HepG2 (cell line): ENCODE data around the gene S100G. TPM values are rescaled to one million over a fixed set of nuclear protein-coding genes. Genes with fewer than 3 reads are reported as not detected.

Source experiments
- ATAC-seq: fragments of 200-7000 bp; cut with Tn5 transposase; 3 replicates; pipeline ENCODE4 v1.9.1; 2020; ENCODE audit warnings: mild to moderate bottlenecking, moderate library complexity
- BruUV-seq: library from RNA; stranded (reverse); fragments of 400-500 nt; replicated peaks from 2 replicates; lab custom pipeline; 2021; lab: Mats Ljungman, UMichigan
- CTCF ChIA-PET: fragments of 300-600 bp; formaldehyde crosslinking; extraction: SDS; loops from one replicate; lab custom pipeline; 2021; ENCODE audit warnings: low total read pairs, inconsistent platforms, low intra/inter-chr PET ratio; lab: Yijun Ruan, JAX
- POLR2A ChIA-PET: fragments of 350-600 bp; sonication (Branson Sonifier 250); formaldehyde crosslinking; loops from one replicate; lab custom pipeline; 2020; ENCODE audit warnings: antibody characterized with exemption, inconsistent platforms; lab: Yijun Ruan, JAX
- DNase-seq: peaks from one replicate; pipeline ENCODE4 v3.0.0-alpha.2; 2015; ENCODE audit warnings: low spot score
- FAIRE-seq: peaks from 3 replicates; lab custom pipeline; 2011; peaks lifted over from hg19 to GRCh38; lab: Jason Lieb, UNC
- H2AFZ ChIP-seq: one replicate; pipeline ENCODE4 v1.6.1; 2011; ENCODE audit warnings: low read length, inconsistent platforms
- H3K27ac ChIP-seq: fragments of 300-600 bp; 3 replicates; pipeline ENCODE4 v1.8.0; 2011; ENCODE audit warnings: mixed run types, mild to moderate bottlenecking, mixed read lengths, low read length, inconsistent platforms; ENCODE audit not compliant: insufficient read depth; ENCODE audit errors: extremely low read length
- H3K27me3 ChIP-seq, 2 experiments: fragments of 200-600 bp in 1 of 2; 2 replicates in 1 of 2; 3 replicates in 1 of 2; pipeline versions ENCODE4 v1.6.0 to v1.8.0; 2011; ENCODE audit warnings: low read length in 2 of 2, mild to moderate bottlenecking in 2 of 2, moderate library complexity in 2 of 2, inconsistent platforms in 1 of 2; ENCODE audit not compliant: insufficient read depth in 2 of 2, control insufficient read depth in 1 of 2
- H3K36me3 ChIP-seq, 2 experiments: fragments of 200-600 bp in 1 of 2; replicated peaks in 1 of 2; 2 replicates in 1 of 2; 3 replicates in 1 of 2; pipeline versions ENCODE4 v1.5.1 to v1.8.0; 2011; ENCODE audit warnings: low read length in 2 of 2, inconsistent platforms in 1 of 2; ENCODE audit not compliant: insufficient read depth in 2 of 2, control insufficient read depth in 1 of 2
- H3K4me1 ChIP-seq: 2 replicates; pipeline ENCODE4 v1.5.1; 2012; ENCODE audit warnings: low read length, inconsistent platforms; ENCODE audit not compliant: insufficient read depth
- H3K4me2 ChIP-seq: 2 replicates; pipeline ENCODE4 v1.6.0; 2011; ENCODE audit warnings: low read depth, low read length, inconsistent platforms
- H3K4me3 ChIP-seq, 3 experiments: fragments of 200-600 bp in 1 of 3; sonication (generic), shearing (Covaris generic) in 1 of 3; replicated peaks in 1 of 3; 2 replicates each; pipeline ENCODE4 v1.5.1; 2011 to 2016; ENCODE audit warnings: low read length in 3 of 3, inconsistent platforms in 2 of 3, low read depth in 2 of 3, mild to moderate bottlenecking in 2 of 3, control low read depth in 1 of 3, mixed read lengths in 1 of 3; ENCODE audit not compliant: insufficient read depth in 1 of 3
- H3K79me2 ChIP-seq: one replicate; pipeline ENCODE4 v1.6.1; 2011; ENCODE audit warnings: low read length, inconsistent platforms; ENCODE audit not compliant: insufficient read depth
- H3K9ac ChIP-seq: 2 replicates; pipeline ENCODE4 v1.6.0; 2011; ENCODE audit warnings: mild to moderate bottlenecking, low read depth, low read length, inconsistent platforms; ENCODE audit not compliant: insufficient read depth
- H3K9me3 ChIP-seq: 2 replicates; pipeline ENCODE4 v1.5.1; 2012; ENCODE audit warnings: mild to moderate bottlenecking, low read length
- H4K20me1 ChIP-seq: 2 replicates; pipeline ENCODE4 v1.6.0; 2011; ENCODE audit warnings: inconsistent platforms, mild to moderate bottlenecking, low read length, moderate library complexity; ENCODE audit not compliant: insufficient read depth
- CEBPB ChIP-seq: IDR thresholded peaks from 2 replicates; pipeline ENCODE4 v1.6.1; 2011; ENCODE audit warnings: low read depth, low read length, improper control_type of control experiment, borderline replicate concordance
- CHD2 ChIP-seq: IDR thresholded peaks from 2 replicates; pipeline ENCODE4 v1.6.1; 2011; ENCODE audit warnings: low read depth, low read length, improper control_type of control experiment
- NONO ChIP-seq, 2 experiments: fragments of 450-650 bp in 1 of 2; sonication (generic) in 1 of 2; formaldehyde crosslinking in 1 of 2; IDR thresholded peaks in 1 of 2; conservative IDR thresholded peaks in 1 of 2; 2 replicates each; pipeline versions ENCODE4 v1.6.1 to v1.8.0; 2017 to 2022; ENCODE audit warnings: mild to moderate bottlenecking in 1 of 2, missing genetic modification reagents in 1 of 2, moderate library complexity in 1 of 2
- RFX5 ChIP-seq: IDR thresholded peaks from 2 replicates; pipeline ENCODE4 v1.6.1; 2011; ENCODE audit warnings: low read depth, low read length, improper control_type of control experiment
- SIX1 ChIP-seq: sonication (generic); formaldehyde crosslinking; IDR thresholded peaks from 2 replicates; pipeline ENCODE4 v1.4.0; 2020; ENCODE audit warnings: missing genetic modification reagents, borderline replicate concordance
- TRIM24 ChIP-seq: sonication (generic); formaldehyde crosslinking; IDR thresholded peaks from 2 replicates; pipeline ENCODE4 v1.8.0; 2022; ENCODE audit warnings: mild to moderate bottlenecking, missing genetic modification reagents
- ZNF260 ChIP-seq: sonication (generic); formaldehyde crosslinking; IDR thresholded peaks from 2 replicates; pipeline ENCODE4 v1.4.0; 2020; ENCODE audit warnings: missing genetic modification reagents, low read depth, mild to moderate bottlenecking, borderline replicate concordance
- ZNF510 ChIP-seq: sonication (generic); formaldehyde crosslinking; IDR thresholded peaks from 2 replicates; pipeline ENCODE4 v1.4.0; 2020; ENCODE audit warnings: low read depth, mild to moderate bottlenecking, missing genetic modification reagents
- ZSCAN9 ChIP-seq: IDR thresholded peaks from 2 replicates; pipeline ENCODE4 v1.6.1; 2016; ENCODE audit warnings: borderline replicate concordance
- WGBS: methylation state at CpG from one replicate; pipeline ENCODE4 v1.1.6; 2017; ENCODE audit warnings: low lambda C conversion rate; 5-methylcytosine and 5-hydroxymethylcytosine counted together
- in situ Hi-C: cut with HindIII; loops from 2 replicates; pipeline ENCODE4 v1.10.0; 2017; ENCODE audit warnings: low pct_unique_long_range_greater_than_20kb; ENCODE audit not compliant: extremely low pct_ligation_motif_present
- intact Hi-C: fragments of 100-400 bp; cut with micrococcal nuclease; formaldehyde crosslinking; loops from one replicate; pipeline ENCODE4 v1.10.0; 2022; ENCODE audit not compliant: unreplicated experiment
- polyA plus RNA-seq, 8 experiments: library from polyadenylated mRNA; depleted of rRNA in 3 of 8; stranded (reverse) in 7 of 8; unstranded in 1 of 8; fragments of >200 nt; fragmentation: Illumina TruSeq in 4 of 8; extraction: Trizol in 4 of 8; gene quantifications; 2 replicates each; pipeline versions ENCODE4 v1.2.1 to v1.2.3, GENCODE V29; 2011 to 2016; ENCODE audit warnings: low read depth in 4 of 8, missing spikeins in 1 of 8, mixed read lengths in 1 of 8; ENCODE audit not compliant: insufficient read depth in 1 of 8
- total RNA-seq, 5 experiments: library from RNA; depleted of rRNA; stranded (reverse); fragments of >200 nt; fragmentation: Illumina TruSeq; extraction: Trizol; gene quantifications; 2 replicates each; pipeline ENCODE4 v1.2.3, GENCODE V29; 2016; ENCODE audit warnings: low read depth in 1 of 5
- TF ChIP-seq, protein P1 (sequence below): sonication (generic); formaldehyde crosslinking; IDR thresholded peaks from 2 replicates; pipeline ENCODE4 v1.8.0; 2022; ENCODE audit warnings: mild to moderate bottlenecking, missing genetic modification reagents
- TF ChIP-seq, protein P2 (sequence below), 2 experiments: IDR thresholded peaks; 2 replicates each; pipeline ENCODE4 v1.6.1; 2011 to 2012; ENCODE audit warnings: low read length in 2 of 2, borderline replicate concordance in 1 of 2, low read depth in 1 of 2, mild to moderate bottlenecking in 1 of 2, moderate library complexity in 1 of 2
- TF ChIP-seq, protein P3 (sequence below): sonication (generic); formaldehyde crosslinking; IDR thresholded peaks from 2 replicates; pipeline ENCODE4 v1.4.0; 2020; ENCODE audit warnings: mild to moderate bottlenecking, low read depth, missing genetic modification reagents

Gene S100G
- total and polyA plus RNA-seq, 2 of the 13 experiments (the other 11 are each of a cell fraction or from before 2014, with no cell fraction given): not detected

DNA sequence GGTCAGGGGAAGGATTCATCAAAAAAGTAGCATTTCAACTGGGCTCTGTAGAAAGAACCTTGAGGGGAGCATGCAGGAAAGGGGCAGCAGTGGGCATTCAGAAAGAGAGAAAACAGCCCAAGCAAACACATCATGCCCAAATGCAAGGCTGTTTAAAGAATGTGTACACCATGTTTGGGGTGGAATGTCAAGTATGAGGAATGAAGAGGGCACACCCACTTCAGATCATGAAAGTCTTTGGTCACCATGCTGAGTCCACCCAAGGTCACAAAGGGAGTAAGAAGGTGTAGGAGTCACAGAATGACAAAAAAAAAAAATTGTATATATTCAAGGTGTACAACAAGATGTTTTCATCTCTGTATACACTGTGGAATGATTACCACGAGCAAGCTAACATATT is 9.4 kb downstream of the S100G start (continued):
- no peak for TF ChIP-seq NONO (IDR thresholded peaks at IDR 0.05)
- TF ChIP-seq NONO (CRISPR knock-in tag; conservative IDR thresholded peaks at IDR 0.05): no peak
- no peak for TF ChIP-seq TRIM24 (CRISPR knock-in tag)
- TF ChIP-seq, protein P1, sequence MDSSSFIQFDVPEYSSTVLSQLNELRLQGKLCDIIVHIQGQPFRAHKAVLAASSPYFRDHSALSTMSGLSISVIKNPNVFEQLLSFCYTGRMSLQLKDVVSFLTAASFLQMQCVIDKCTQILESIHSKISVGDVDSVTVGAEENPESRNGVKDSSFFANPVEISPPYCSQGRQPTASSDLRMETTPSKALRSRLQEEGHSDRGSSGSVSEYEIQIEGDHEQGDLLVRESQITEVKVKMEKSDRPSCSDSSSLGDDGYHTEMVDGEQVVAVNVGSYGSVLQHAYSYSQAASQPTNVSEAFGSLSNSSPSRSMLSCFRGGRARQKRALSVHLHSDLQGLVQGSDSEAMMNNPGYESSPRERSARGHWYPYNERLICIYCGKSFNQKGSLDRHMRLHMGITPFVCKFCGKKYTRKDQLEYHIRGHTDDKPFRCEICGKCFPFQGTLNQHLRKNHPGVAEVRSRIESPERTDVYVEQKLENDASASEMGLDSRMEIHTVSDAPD (CRISPR knock-in tag): no peak
- TF ChIP-seq, protein P2, sequence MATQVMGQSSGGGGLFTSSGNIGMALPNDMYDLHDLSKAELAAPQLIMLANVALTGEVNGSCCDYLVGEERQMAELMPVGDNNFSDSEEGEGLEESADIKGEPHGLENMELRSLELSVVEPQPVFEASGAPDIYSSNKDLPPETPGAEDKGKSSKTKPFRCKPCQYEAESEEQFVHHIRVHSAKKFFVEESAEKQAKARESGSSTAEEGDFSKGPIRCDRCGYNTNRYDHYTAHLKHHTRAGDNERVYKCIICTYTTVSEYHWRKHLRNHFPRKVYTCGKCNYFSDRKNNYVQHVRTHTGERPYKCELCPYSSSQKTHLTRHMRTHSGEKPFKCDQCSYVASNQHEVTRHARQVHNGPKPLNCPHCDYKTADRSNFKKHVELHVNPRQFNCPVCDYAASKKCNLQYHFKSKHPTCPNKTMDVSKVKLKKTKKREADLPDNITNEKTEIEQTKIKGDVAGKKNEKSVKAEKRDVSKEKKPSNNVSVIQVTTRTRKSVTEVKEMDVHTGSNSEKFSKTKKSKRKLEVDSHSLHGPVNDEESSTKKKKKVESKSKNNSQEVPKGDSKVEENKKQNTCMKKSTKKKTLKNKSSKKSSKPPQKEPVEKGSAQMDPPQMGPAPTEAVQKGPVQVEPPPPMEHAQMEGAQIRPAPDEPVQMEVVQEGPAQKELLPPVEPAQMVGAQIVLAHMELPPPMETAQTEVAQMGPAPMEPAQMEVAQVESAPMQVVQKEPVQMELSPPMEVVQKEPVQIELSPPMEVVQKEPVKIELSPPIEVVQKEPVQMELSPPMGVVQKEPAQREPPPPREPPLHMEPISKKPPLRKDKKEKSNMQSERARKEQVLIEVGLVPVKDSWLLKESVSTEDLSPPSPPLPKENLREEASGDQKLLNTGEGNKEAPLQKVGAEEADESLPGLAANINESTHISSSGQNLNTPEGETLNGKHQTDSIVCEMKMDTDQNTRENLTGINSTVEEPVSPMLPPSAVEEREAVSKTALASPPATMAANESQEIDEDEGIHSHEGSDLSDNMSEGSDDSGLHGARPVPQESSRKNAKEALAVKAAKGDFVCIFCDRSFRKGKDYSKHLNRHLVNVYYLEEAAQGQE (IDR thresholded peaks at IDR 0.05; ENCODE audit: borderline replicate concordance in 1 of 2, low read depth in 1 of 2, low read length in 2 of 2): no peak
- TF ChIP-seq, all 625 proteins: peak for 0

DNA sequence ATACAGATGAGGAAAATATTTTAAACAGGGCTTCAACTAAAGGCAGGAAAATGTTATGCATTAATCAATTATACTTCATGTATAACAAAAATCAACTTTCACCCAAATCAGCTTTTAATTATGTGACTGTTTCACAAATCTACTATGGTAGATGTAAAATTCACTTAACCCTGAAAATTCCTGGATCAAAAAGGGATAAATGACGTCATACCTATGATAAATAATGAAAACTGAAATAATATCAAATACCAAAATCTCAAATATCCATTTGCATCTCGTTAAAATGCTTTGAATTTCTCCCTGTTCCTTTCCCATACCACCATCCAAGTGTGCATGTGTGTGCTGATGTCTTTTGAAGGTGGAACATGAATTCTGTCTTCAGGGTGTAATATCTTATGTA is 11.5 kb downstream of the S100G start:
- DNase-seq: no peak
- H3K9ac ChIP-seq: no peak overlapping the region
- H3K9me3 ChIP-seq: no peaks in the 10 kb centered on the region
- H3K27me3 ChIP-seq: no peaks in the 10 kb centered on the region
- H3K79me2 ChIP-seq: no peaks in the 10 kb centered on the region
- H4K20me1 ChIP-seq: no peaks in the 10 kb centered on the region
- intact Hi-C loops: no loop called here
- no peak for ATAC-seq
- in situ Hi-C loops: loop anchor here (25.0 kb wide), 1 partner anchor 199 kb away; no protein-coding TSS in a partner anchor
- ChIA-PET CTCF (no interaction called here), POLR2A (no interaction called here)
- peaks cover 4 to 7% of the 10 kb centered on the region in 2 experiments; a peak in 3 of 5 replicates for H3K36me3 ChIP-seq
- 95% methylated on average over 2 of the region's 2 CpGs for WGBS
- H3K4me3 ChIP-seq: no peak overlapping the region
- no TSS peak for BruUV-seq
- no peaks in the 10 kb centered on the region for H3K4me1 ChIP-seq
- no peak overlapping the region for H3K4me2 ChIP-seq
- H2AFZ ChIP-seq: no peak overlapping the region
- FAIRE-seq: no peak
- H3K27ac ChIP-seq: no peak overlapping the region
- TF ChIP-seq, protein P3, sequence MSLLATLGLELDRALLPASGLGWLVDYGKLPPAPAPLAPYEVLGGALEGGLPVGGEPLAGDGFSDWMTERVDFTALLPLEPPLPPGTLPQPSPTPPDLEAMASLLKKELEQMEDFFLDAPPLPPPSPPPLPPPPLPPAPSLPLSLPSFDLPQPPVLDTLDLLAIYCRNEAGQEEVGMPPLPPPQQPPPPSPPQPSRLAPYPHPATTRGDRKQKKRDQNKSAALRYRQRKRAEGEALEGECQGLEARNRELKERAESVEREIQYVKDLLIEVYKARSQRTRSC (CRISPR knock-in tag): no peak
- TF ChIP-seq ZSCAN9 (CRISPR knock-in tag): no peak
- no peak for TF ChIP-seq SIX1 (CRISPR knock-in tag)
- no peak for TF ChIP-seq RFX5
- no peak for TF ChIP-seq CEBPB
- no peak for TF ChIP-seq ZNF260 (CRISPR knock-in tag)
- no peak for TF ChIP-seq CHD2
- TF ChIP-seq ZNF510 (CRISPR knock-in tag): no peak
